BLaER1 (cell line): ENCODE measurements around the gene MUSTN1.

ENCODE experiments used
- H3K27ac ChIP-seq: shearing (Covaris generic); formaldehyde crosslinking; 2 replicates; pipeline ENCODE4 v1.8.1; 2022
- H3K27me3 ChIP-seq: shearing (Covaris generic); formaldehyde crosslinking; 2 replicates; pipeline ENCODE4 v1.8.1; 2022
- H3K36me3 ChIP-seq: shearing (Covaris generic); formaldehyde crosslinking; 2 replicates; pipeline ENCODE4 v1.8.1; 2022
- H3K4me1 ChIP-seq: shearing (Covaris generic); formaldehyde crosslinking; 2 replicates; pipeline ENCODE4 v1.8.1; 2022
- H3K4me2 ChIP-seq: shearing (Covaris generic); formaldehyde crosslinking; 2 replicates; pipeline ENCODE4 v1.8.1; 2022
- H3K4me3 ChIP-seq: shearing (Covaris generic); formaldehyde crosslinking; 2 replicates; pipeline ENCODE4 v1.8.1; 2022
- H3K9ac ChIP-seq: shearing (Covaris generic); formaldehyde crosslinking; 2 replicates; pipeline ENCODE4 v1.8.1; 2022
- H3K9me3 ChIP-seq: shearing (Covaris generic); formaldehyde crosslinking; 2 replicates; pipeline ENCODE4 v1.8.1; 2022
- H4K20me1 ChIP-seq: shearing (Covaris generic); formaldehyde crosslinking; 2 replicates; pipeline ENCODE4 v1.8.1; 2022
- Cebpa-rat ChIP-seq: shearing (Covaris generic); IDR thresholded peaks from 2 replicates; pipeline ENCODE4 v1.8.1; 2022

MUSTN1 gene

GRCh38 chr3:52856666-52857065 lies 21.8 kb upstream of the MUSTN1 start:
- H3K36me3 ChIP-seq, result peaks cover 28% of the 10 kb centered on the region
- H3K27me3 ChIP-seq, result no peaks in the 10 kb centered on the region
- no peak overlapping the region for H3K9ac ChIP-seq
- H3K4me3 ChIP-seq, result no peak overlapping the region
- H3K27ac ChIP-seq, result no peak overlapping the region
- no peaks in the 10 kb centered on the region for H3K4me1 ChIP-seq
- peaks cover 22% of the 10 kb centered on the region for H4K20me1 ChIP-seq
- H3K9me3 ChIP-seq, result no peaks in the 10 kb centered on the region
- TF ChIP-seq Cebpa-rat, result no peak
- H3K4me2 ChIP-seq, result no peak overlapping the region

- Histone ChIP-seq H3K9me3 (no peaks in the 10 kb centered on the region), H3K27me3 (no peaks in the 10 kb centered on the region), H3K4me1 (peaks cover 24% of the 10 kb centered on the region), H3K36me3 (peaks cover 40% of the 10 kb centered on the region), H3K9ac (no peak overlapping the region), H3K4me3 (no peak overlapping the region), H3K27ac (no peak overlapping the region), H4K20me1 (peaks cover 5% of the 10 kb centered on the region; the same call in 1 of the 2 replicates), H3K4me2 (no peak overlapping the region)
- no peak for TF ChIP-seq Cebpa-rat
Observed at GRCh38 chr3:52854013-52854412, 19.2 kb upstream of the MUSTN1 start.

GRCh38 chr3:52852419-52852818 lies 17.6 kb upstream of the MUSTN1 start:
- Histone ChIP-seq H3K36me3 (peaks cover 44% of the 10 kb centered on the region), H3K27ac (no peak overlapping the region), H4K20me1 (peaks cover 5% of the 10 kb centered on the region; the same call in 1 of the 2 replicates), H3K9ac (peak overlapping the region; percentile 18), H3K27me3 (no peaks in the 10 kb centered on the region), H3K4me2 (no peak overlapping the region), H3K9me3 (no peaks in the 10 kb centered on the region), H3K4me1 (peaks cover 40% of the 10 kb centered on the region), H3K4me3 (no peak overlapping the region)
- no peak for TF ChIP-seq Cebpa-rat

- Histone ChIP-seq H3K9me3 (no peaks in the 10 kb centered on the region), H3K36me3 (peaks cover 44% of the 10 kb centered on the region), H4K20me1 (no peaks in the 10 kb centered on the region; the same call in 1 of the 2 replicates), H3K9ac (peak overlapping the region; percentile 59), H3K4me3 (no peak overlapping the region), H3K27me3 (no peaks in the 10 kb centered on the region), H3K27ac (peak overlapping the region; percentile 89), H3K4me1 (peaks cover 50% of the 10 kb centered on the region), H3K4me2 (peak overlapping the region; percentile 94)
- no peak for TF ChIP-seq Cebpa-rat
Observed at GRCh38 chr3:52851348-52851747, 16.5 kb upstream of the MUSTN1 start.

GRCh38 chr3:52849656-52850055 lies 14.8 kb upstream of the MUSTN1 start:
- Histone ChIP-seq H3K4me3 (no peak overlapping the region), H3K4me1 (peaks cover 67% of the 10 kb centered on the region), H3K27me3 (no peaks in the 10 kb centered on the region), H3K36me3 (peaks cover 44% of the 10 kb centered on the region), H4K20me1 (no peaks in the 10 kb centered on the region), H3K9ac (0 out of 2 replicates have a peak overlapping the region, but pooled peaks have one; percentile 49), H3K9me3 (no peaks in the 10 kb centered on the region), H3K27ac (peak overlapping the region; percentile 89), H3K4me2 (peak overlapping the region; percentile 94)
- TF ChIP-seq Cebpa-rat, result no peak

GRCh38 chr3:52848617-52849016 lies 13.8 kb upstream of the MUSTN1 start:
- Histone ChIP-seq H3K27me3 (no peaks in the 10 kb centered on the region), H3K9me3 (no peaks in the 10 kb centered on the region), H3K4me1 (peaks cover 78% of the 10 kb centered on the region), H3K4me3 (no peak overlapping the region), H3K9ac (peak overlapping the region; percentile 49; the same call in 1 of the 2 replicates), H3K36me3 (peaks cover 34% of the 10 kb centered on the region), H4K20me1 (no peaks in the 10 kb centered on the region), H3K27ac (peak overlapping the region; percentile 89), H3K4me2 (peak overlapping the region; percentile 94)
- TF ChIP-seq Cebpa-rat, result no peak

GRCh38 chr3:52847726-52848125 lies 12.9 kb upstream of the MUSTN1 start:
- TF ChIP-seq Cebpa-rat, result no peak
- H3K4me3 ChIP-seq, result no peak overlapping the region
- H3K27ac ChIP-seq, result peak overlapping the region; percentile 89
- peaks cover 31% of the 10 kb centered on the region for H3K36me3 ChIP-seq
- H3K4me1 ChIP-seq, result peaks cover 86% of the 10 kb centered on the region
- no peaks in the 10 kb centered on the region for H4K20me1 ChIP-seq
- H3K27me3 ChIP-seq, result no peaks in the 10 kb centered on the region
- H3K9ac ChIP-seq, result peak overlapping the region; percentile 76; the same call in 1 of the 2 replicates
- H3K9me3 ChIP-seq, result no peaks in the 10 kb centered on the region
- peak overlapping the region; percentile 94 for H3K4me2 ChIP-seq

- no peak for TF ChIP-seq Cebpa-rat
- Histone ChIP-seq H3K9ac (peak overlapping the region; percentile 76), H3K36me3 (peaks cover 33% of the 10 kb centered on the region), H3K9me3 (no peaks in the 10 kb centered on the region), H3K4me1 (peaks cover 91% of the 10 kb centered on the region), H3K27me3 (no peaks in the 10 kb centered on the region), H3K27ac (peak overlapping the region; percentile 89), H4K20me1 (no peaks in the 10 kb centered on the region), H3K4me3 (0 out of 2 replicates have a peak overlapping the region, but pooled peaks have one; percentile 50), H3K4me2 (peak overlapping the region; percentile 94)
Observed at GRCh38 chr3:52847241-52847640, 12.4 kb upstream of the MUSTN1 start.

- TF ChIP-seq Cebpa-rat, result no peak
- Histone ChIP-seq H3K27me3 (no peaks in the 10 kb centered on the region), H3K4me3 (peak overlapping the region; percentile 50), H3K4me2 (peak overlapping the region; percentile 94), H4K20me1 (no peaks in the 10 kb centered on the region), H3K4me1 (peaks cover 99% of the 10 kb centered on the region), H3K36me3 (peaks cover 29% of the 10 kb centered on the region), H3K9me3 (no peaks in the 10 kb centered on the region), H3K9ac (peak overlapping the region; percentile 76), H3K27ac (peak overlapping the region; percentile 89)
Observed at GRCh38 chr3:52846432-52846965, 11.7 kb upstream of the MUSTN1 start.

GRCh38 chr3:52845691-52846431 lies 11.0 kb upstream of the MUSTN1 start:
- peaks cover 29% of the 10 kb centered on the region for H3K36me3 ChIP-seq
- peak overlapping the region; percentile 76 for H3K9ac ChIP-seq
- no peaks in the 10 kb centered on the region for H3K9me3 ChIP-seq
- no peaks in the 10 kb centered on the region for H4K20me1 ChIP-seq
- peak overlapping the region; percentile 50 for H3K4me3 ChIP-seq
- H3K27ac ChIP-seq, result peak overlapping the region; percentile 89
- H3K4me2 ChIP-seq, result peak overlapping the region; percentile 94
- peaks cover 100% of the 10 kb centered on the region for H3K4me1 ChIP-seq
- H3K27me3 ChIP-seq, result no peaks in the 10 kb centered on the region
- TF ChIP-seq Cebpa-rat, result no peak
